ENCODE measurements around the gene RFLNA. TPM values are rescaled to one million over a fixed set of nuclear protein-coding genes. Genes with fewer than 3 reads are reported as not detected.

The RFLNA gene
- total and polyA plus RNA-seq, 2 donors (not counting 1 experiment from before 2014, with no cell fraction given) = not detected

- intact Hi-C loops (cut with micrococcal nuclease) = no loop called here
- no CpG with 5 or more reads among the region's 5 CpGs for WGBS (ENCODE audit: insufficient coverage)
- no peak overlapping the region for H3K4me3 Mint-ChIP-seq
- Histone ChIP-seq H3K9me3 (ENCODE audit: control extremely low read depth in 1 of 3, control insufficient read depth in 2 of 3, insufficient read depth in 1 of 3, low read length in 2 of 3) (peaks cover 0 to 20% (median 13%) of the 10 kb centered on the region in 3 donors), H3K27ac (ENCODE audit: low read length in 2 of 2) (no peak overlapping the region), H3K9ac (ENCODE audit: low read length) (no peak overlapping the region), H3K79me2 (ENCODE audit: control insufficient read depth, insufficient read depth, low read length) (no peaks in the 10 kb centered on the region), H2AFZ (ENCODE audit: insufficient read depth, low read depth, low read length, poor library complexity, severe bottlenecking) (no peak overlapping the region), H3K4me1 (ENCODE audit: control insufficient read depth in 2 of 2, insufficient read depth in 2 of 2, low read length in 2 of 2) (no peaks in the 10 kb centered on the region), H4K20me1 (ENCODE audit: control insufficient read depth, insufficient read depth, low read length, poor library complexity, severe bottlenecking) (no peaks in the 10 kb centered on the region), H3K4me3 (ENCODE audit: control extremely low read depth in 1 of 5, extremely low read depth in 1 of 5, insufficient read depth in 1 of 5, low read depth in 2 of 5, low read length in 4 of 5) (no peak overlapping the region), H3K27me3 (replicated peaks in 1 of 4; ENCODE audit: control extremely low read depth in 1 of 4, control insufficient read depth in 3 of 4, insufficient read depth in 4 of 4, low read length in 3 of 4) (peaks cover 0 to 10% (median 2%) of the 10 kb centered on the region in 4 experiments), H3K4me2 (replicated peaks; ENCODE audit: low read depth, low read length, poor library complexity, severe bottlenecking) (no peak overlapping the region), H3K36me3 (replicated peaks in 1 of 2; ENCODE audit: control extremely low read depth in 1 of 2, control insufficient read depth in 1 of 2, extremely low read depth in 1 of 2, insufficient read depth in 2 of 2, low read length in 1 of 2) (no peaks in the 10 kb centered on the region)
- peaks cover 16% of the 10 kb centered on the region for H3K9me3 Mint-ChIP-seq (ENCODE audit: insufficient read depth)
- TF ChIP-seq, protein P1, sequence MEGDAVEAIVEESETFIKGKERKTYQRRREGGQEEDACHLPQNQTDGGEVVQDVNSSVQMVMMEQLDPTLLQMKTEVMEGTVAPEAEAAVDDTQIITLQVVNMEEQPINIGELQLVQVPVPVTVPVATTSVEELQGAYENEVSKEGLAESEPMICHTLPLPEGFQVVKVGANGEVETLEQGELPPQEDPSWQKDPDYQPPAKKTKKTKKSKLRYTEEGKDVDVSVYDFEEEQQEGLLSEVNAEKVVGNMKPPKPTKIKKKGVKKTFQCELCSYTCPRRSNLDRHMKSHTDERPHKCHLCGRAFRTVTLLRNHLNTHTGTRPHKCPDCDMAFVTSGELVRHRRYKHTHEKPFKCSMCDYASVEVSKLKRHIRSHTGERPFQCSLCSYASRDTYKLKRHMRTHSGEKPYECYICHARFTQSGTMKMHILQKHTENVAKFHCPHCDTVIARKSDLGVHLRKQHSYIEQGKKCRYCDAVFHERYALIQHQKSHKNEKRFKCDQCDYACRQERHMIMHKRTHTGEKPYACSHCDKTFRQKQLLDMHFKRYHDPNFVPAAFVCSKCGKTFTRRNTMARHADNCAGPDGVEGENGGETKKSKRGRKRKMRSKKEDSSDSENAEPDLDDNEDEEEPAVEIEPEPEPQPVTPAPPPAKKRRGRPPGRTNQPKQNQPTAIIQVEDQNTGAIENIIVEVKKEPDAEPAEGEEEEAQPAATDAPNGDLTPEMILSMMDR (IDR thresholded peaks at IDR 0.05) = no peak
- TF ChIP-seq EZH2 (IDR thresholded peaks at IDR 0.05; ENCODE audit: borderline replicate concordance, insufficient read depth, low read depth, low read length, poor library complexity, severe bottlenecking) = no peak
- CTCF ChIA-PET = no interaction called here
- no peaks in the 10 kb centered on the region for H3K4me1 Mint-ChIP-seq
- POLR2A ChIA-PET = no interaction called here
- ATAC-seq (ENCODE audit: low read depth) = no peak
- peaks cover 38% of the 10 kb centered on the region for H3K27me3 Mint-ChIP-seq
- no peak overlapping the region for H3K27ac Mint-ChIP-seq
- no peak for DNase-seq
Observed at GRCh38 chr12:124284368-124284767, 10.5 kb upstream of the RFLNA start.

DNA sequence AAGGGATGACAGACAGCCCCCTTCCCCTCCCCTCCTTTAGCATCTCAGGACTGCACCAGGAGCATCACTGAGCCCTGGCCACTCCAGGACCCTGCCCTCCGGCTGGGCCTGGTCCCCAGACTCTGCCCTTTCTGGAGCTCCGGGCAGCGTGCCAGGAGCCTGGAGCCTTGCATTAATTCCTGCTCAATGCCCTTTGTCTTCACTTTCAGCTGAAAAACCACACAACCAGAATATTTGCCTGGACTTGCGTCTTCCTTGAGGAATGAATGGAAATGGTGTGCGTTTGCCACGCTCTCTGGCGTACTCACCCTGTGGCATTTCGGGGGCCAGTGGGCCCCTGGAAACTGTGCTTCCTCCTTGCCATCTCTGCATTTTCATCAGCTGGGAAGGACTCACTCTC lies 8.5 kb upstream of the RFLNA start:
- 92% methylated on average over 6 of the region's 8 CpGs for WGBS (ENCODE audit: insufficient coverage)
- POLR2A ChIA-PET = no interaction called here

More for the DNA sequence above, 8.5 kb upstream of the RFLNA start:
- Histone ChIP-seq H3K79me2 (ENCODE audit: control insufficient read depth, insufficient read depth, low read length) (no peaks in the 10 kb centered on the region), H3K4me2 (replicated peaks; ENCODE audit: low read depth, low read length, poor library complexity, severe bottlenecking) (no peak overlapping the region), H3K9ac (ENCODE audit: low read length) (no peak overlapping the region), H2AFZ (ENCODE audit: insufficient read depth, low read depth, low read length, poor library complexity, severe bottlenecking) (no peak overlapping the region), H3K36me3 (replicated peaks in 1 of 2; ENCODE audit: control extremely low read depth in 1 of 2, control insufficient read depth in 1 of 2, extremely low read depth in 1 of 2, insufficient read depth in 2 of 2, low read length in 1 of 2) (no peaks in the 10 kb centered on the region), H3K27ac (ENCODE audit: low read length in 2 of 2) (no peak overlapping the region), H4K20me1 (ENCODE audit: control insufficient read depth, insufficient read depth, low read length, poor library complexity, severe bottlenecking) (no peaks in the 10 kb centered on the region), H3K4me3 (ENCODE audit: control extremely low read depth in 1 of 5, extremely low read depth in 1 of 5, insufficient read depth in 1 of 5, low read depth in 2 of 5, low read length in 4 of 5) (no peak overlapping the region), H3K4me1 (ENCODE audit: control insufficient read depth in 2 of 2, insufficient read depth in 2 of 2, low read length in 2 of 2) (no peaks in the 10 kb centered on the region), H3K27me3 (replicated peaks in 1 of 4; ENCODE audit: control extremely low read depth in 1 of 4, control insufficient read depth in 3 of 4, insufficient read depth in 4 of 4, low read length in 3 of 4) (peaks cover 0 to 7% (median 2%) of the 10 kb centered on the region in 4 experiments), H3K9me3 (ENCODE audit: control extremely low read depth in 1 of 3, control insufficient read depth in 2 of 3, insufficient read depth in 1 of 3, low read length in 2 of 3) (peaks cover 0 to 17% (median 10%) of the 10 kb centered on the region in 3 donors)
- no peaks in the 10 kb centered on the region for H3K4me1 Mint-ChIP-seq
- TF ChIP-seq, protein P1 (IDR thresholded peaks at IDR 0.05) = no peak
- TF ChIP-seq EZH2 (IDR thresholded peaks at IDR 0.05; ENCODE audit: borderline replicate concordance, insufficient read depth, low read depth, low read length, poor library complexity, severe bottlenecking) = no peak
- ATAC-seq (ENCODE audit: low read depth) (no peak), DNase-seq (no peak)
- intact Hi-C loops (cut with micrococcal nuclease) = no loop called here
- CTCF ChIA-PET = no interaction called here
- peaks cover 16% of the 10 kb centered on the region for H3K9me3 Mint-ChIP-seq (ENCODE audit: insufficient read depth)
- no peak overlapping the region for H3K27ac Mint-ChIP-seq
- H3K27me3 Mint-ChIP-seq = peaks cover 33% of the 10 kb centered on the region
- H3K4me3 Mint-ChIP-seq = no peak overlapping the region
